ENCODE results near the gene FGF18. TPM values are rescaled to one million over a fixed set of nuclear protein-coding genes. Genes with fewer than 3 reads are reported as not detected.

The FGF18 gene
- total RNA-seq, 4 donors from 2014 or later = 0.66 to 0.91 (median 0.86) TPM; not detected in 1

GRCh38 chr5:171415115-171415730 is 4.2 kb upstream of the FGF18 start:
- H3K4me1 ChIP-seq = peaks cover 13 to 33% (median 26%) of the 10 kb centered on the region in 4 donors
- 84% methylated on average over 9 of the region's 9 CpGs for WGBS
- H3K4me3 ChIP-seq = no peak overlapping the region
- intact Hi-C loops (cut with DNase I) = loop anchor here (5.0 kb wide), 1 partner anchor 627 kb away; no protein-coding TSS in a partner anchor
- H3K27ac ChIP-seq (replicated peaks in 1 of 4) = no peak overlapping the region
- H3K27me3 ChIP-seq = peaks cover 0 to 16% (median 0%) of the 10 kb centered on the region in 4 donors
- no peak for TF ChIP-seq CTCF (IDR thresholded peaks at IDR 0.05)
- TF ChIP-seq POLR2AphosphoS5 (IDR thresholded peaks at IDR 0.05) = no peak
- no peak for TF ChIP-seq POLR2A (IDR thresholded peaks at IDR 0.05; ENCODE audit: low read depth)
- no peak for TF ChIP-seq EP300 (IDR thresholded peaks at IDR 0.05)
- H3K36me3 ChIP-seq = peaks cover 0 to 35% (median 25%) of the 10 kb centered on the region in 4 donors
- H3K9me3 ChIP-seq = no peaks in the 10 kb centered on the region
- DNase-seq (ENCODE audit: extremely low spot score) = peak; percentile 45

GRCh38 chr5:171416160-171417049 is 3.0 kb upstream of the FGF18 start:
- Histone ChIP-seq H3K4me1 (peaks cover 23 to 33% (median 33%) of the 10 kb centered on the region in 4 donors), H3K27ac (replicated peaks in 1 of 4) (no peak overlapping the region), H3K4me3 (no peak overlapping the region), H3K27me3 (peaks cover 0 to 25% (median 0%) of the 10 kb centered on the region in 4 donors), H3K36me3 (peaks cover 0 to 23% (median 18%) of the 10 kb centered on the region in 4 donors), H3K9me3 (no peaks in the 10 kb centered on the region)
- WGBS = 90% methylated on average over 11 of the region's 11 CpGs
- intact Hi-C loops (cut with DNase I) = loop anchor here (5.0 kb wide), 1 partner anchor 626 kb away; no protein-coding TSS in a partner anchor
- DNase-seq (ENCODE audit: extremely low spot score) = peak; percentile 77
- TF ChIP-seq EP300 (IDR thresholded peaks at IDR 0.05) (no peak), POLR2A (IDR thresholded peaks at IDR 0.05; ENCODE audit: low read depth) (no peak), POLR2AphosphoS5 (IDR thresholded peaks at IDR 0.05) (no peak), CTCF (IDR thresholded peaks at IDR 0.05) (no peak)

- H3K4me1 ChIP-seq = peaks cover 27 to 37% (median 34%) of the 10 kb centered on the region in 4 donors
- no peak for TF ChIP-seq EP300 (IDR thresholded peaks at IDR 0.05)
- TF ChIP-seq POLR2AphosphoS5 (IDR thresholded peaks at IDR 0.05) = peak in 1 of 2 donors; percentile 20
- peak; percentile 88 to 99 (median 89) for TF ChIP-seq CTCF (IDR thresholded peaks at IDR 0.05)
- peak overlapping the region in 1 of 4 donors; percentile 26 for H3K27ac ChIP-seq (replicated peaks in 1 of 4)
- peaks cover 0 to 3% (median under 1%) of the 10 kb centered on the region in 4 donors for H3K36me3 ChIP-seq
- peaks cover 0 to 31% (median 0%) of the 10 kb centered on the region in 4 donors for H3K27me3 ChIP-seq
- 20% methylated on average over 22 of the region's 26 CpGs for WGBS
- H3K4me3 ChIP-seq = peak overlapping the region; percentile 45 to 62 (median 52)
- no peaks in the 10 kb centered on the region for H3K9me3 ChIP-seq
- intact Hi-C loops (cut with DNase I) = loop anchor here (2.0 to 5.0 kb wide), 2 partner anchors 488 to 624 kb away; no protein-coding TSS in a partner anchor
- peak; percentile 95 for DNase-seq (ENCODE audit: extremely low spot score)
Measured at GRCh38 chr5:171418316-171418981, 998 bp upstream of the FGF18 start.

- Histone ChIP-seq H3K36me3 (no peaks in the 10 kb centered on the region), H3K4me3 (peak overlapping the region; percentile 45 to 62 (median 52)), H3K27ac (replicated peaks in 1 of 4) (peak overlapping the region in 2 of 4 donors; percentile 17 to 26), H3K9me3 (no peaks in the 10 kb centered on the region), H3K4me1 (peaks cover 27 to 37% (median 34%) of the 10 kb centered on the region in 4 donors), H3K27me3 (peaks cover 0 to 31% (median 0%) of the 10 kb centered on the region in 4 donors)
- WGBS = 2% methylated on average over 40 of the region's 95 CpGs
- TF ChIP-seq EP300 (IDR thresholded peaks at IDR 0.05) (no peak), CTCF (IDR thresholded peaks at IDR 0.05) (no peak), POLR2AphosphoS5 (IDR thresholded peaks at IDR 0.05) (no peak)
- intact Hi-C loops (cut with DNase I) = loop anchor here (2.0 to 10.0 kb wide), 3 partner anchors 195 to 622 kb away; no protein-coding TSS in a partner anchor
- DNase-seq (ENCODE audit: extremely low spot score) = peak; percentile 72
Measured at GRCh38 chr5:171419688-171420430, 412 bp downstream of the FGF18 start.
